ENCODE data around the gene GPR39.

GPR39 gene

DNA sequence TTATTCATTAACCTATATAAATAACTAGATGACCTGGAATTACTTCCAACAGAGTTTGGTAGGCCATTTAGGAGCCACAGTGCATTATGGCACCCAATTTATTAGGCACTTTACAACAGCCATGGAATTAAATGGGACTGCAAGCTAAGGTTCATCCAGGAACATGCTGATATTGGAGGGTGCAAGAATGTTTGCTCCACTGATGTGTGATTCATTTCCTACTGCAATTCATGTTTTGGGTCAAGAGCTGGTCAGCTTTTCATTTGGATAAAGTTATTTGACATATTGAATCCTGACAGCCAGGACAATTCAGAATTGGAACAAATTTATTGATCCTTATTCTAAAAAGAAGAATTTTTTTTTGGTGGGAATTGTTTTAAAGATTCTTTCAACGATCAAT is 265.2 kb downstream of the GPR39 start:
- DNase-seq, result peak; percentile 20

- no peak for DNase-seq
Observed at GRCh38 chr2:132690664-132691303, 274.2 kb downstream of the GPR39 start.

DNA sequence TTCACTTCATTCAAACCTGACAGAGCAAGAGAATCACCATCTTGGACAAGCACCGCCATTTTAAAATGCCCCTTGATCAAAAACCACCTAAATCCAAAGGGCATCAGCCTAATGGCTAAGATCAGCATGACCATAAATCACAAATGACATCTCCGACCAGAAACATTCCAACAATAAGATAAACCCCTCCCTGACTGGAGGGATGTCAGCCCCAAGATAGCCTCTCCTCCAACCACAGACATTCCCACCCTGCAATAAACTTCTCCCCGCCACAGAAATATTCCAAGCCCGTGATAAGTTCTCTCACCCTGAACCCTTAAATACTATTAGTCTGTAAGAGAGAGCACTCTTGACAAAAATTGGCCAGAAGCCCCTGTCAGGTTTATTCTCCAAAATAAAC is 275.0 kb downstream of the GPR39 start:
- DNase-seq, result peak; percentile 22

GRCh38 chr2:132692816-132693215 is 276.2 kb downstream of the GPR39 start:
- DNase-seq, result peak; percentile 61
